ENCODE data around the gene EVL. TPM values are rescaled to one million over a fixed set of nuclear protein-coding genes. Genes with fewer than 3 reads are reported as not detected.
"Not testable (repeated sequence)": the region's sequence is repeated elsewhere in the genome, so short reads cannot be mapped to it uniquely, and the experiment has no call there.

EVL gene
- total RNA-seq, 1 donor from 2014 or later: 21.9 TPM

DNA sequence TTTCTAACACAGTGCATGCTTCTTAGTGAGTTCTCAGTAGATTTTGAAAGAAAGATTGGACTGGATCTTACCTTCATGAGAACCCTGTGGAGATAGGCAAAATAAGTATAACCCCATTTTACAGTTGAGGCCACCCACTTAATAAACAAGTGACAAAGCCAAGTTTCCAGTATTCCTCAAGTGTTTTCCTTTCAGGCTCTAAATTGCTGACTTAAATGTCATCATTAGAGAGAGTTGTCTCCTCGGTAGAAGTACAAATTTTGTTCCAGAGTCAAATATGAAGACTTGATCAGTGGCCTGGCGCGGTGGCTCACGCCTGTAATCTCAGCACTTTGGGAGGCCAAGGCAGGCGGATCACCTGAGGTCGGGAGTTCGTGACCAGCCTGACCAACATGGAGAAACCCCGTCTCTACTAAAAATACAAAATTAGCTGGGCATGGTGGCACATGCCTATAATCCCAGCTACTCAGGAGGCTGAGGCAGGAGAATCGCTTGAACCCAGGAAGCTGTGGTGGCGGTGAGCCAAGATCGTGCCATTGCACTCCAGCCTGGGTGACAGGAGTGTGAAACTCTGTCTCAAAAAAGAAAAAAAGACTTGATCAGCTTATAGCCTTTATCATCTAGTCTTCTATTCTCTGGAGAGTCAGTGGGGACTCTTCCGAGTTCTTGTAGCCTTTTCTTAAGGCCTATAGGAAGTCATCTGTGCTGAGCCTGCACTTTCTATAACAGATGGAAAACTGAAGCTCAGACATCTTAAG, 708 bp upstream of the EVL start:
- not testable (repeated sequence) for H3K9me3 ChIP-seq (ENCODE audit: control insufficient read depth in 3 of 3, low read length in 3 of 3); H3K4me3 ChIP-seq (ENCODE audit: low read length in 3 of 3); H3K27me3 ChIP-seq (ENCODE audit: control insufficient read depth in 3 of 3, insufficient read depth in 3 of 3, low read length in 3 of 3); H3K4me1 ChIP-seq (ENCODE audit: control insufficient read depth in 3 of 3, insufficient read depth in 3 of 3, low read length in 3 of 3); H3K36me3 ChIP-seq (ENCODE audit: control insufficient read depth in 3 of 3, insufficient read depth in 3 of 3, low read length in 3 of 3); H3K9ac ChIP-seq (ENCODE audit: low read depth in 1 of 3, low read length in 3 of 3)
- H3K27ac ChIP-seq (ENCODE audit: low read depth, low read length): peak overlapping the region; percentile 32

DNA sequence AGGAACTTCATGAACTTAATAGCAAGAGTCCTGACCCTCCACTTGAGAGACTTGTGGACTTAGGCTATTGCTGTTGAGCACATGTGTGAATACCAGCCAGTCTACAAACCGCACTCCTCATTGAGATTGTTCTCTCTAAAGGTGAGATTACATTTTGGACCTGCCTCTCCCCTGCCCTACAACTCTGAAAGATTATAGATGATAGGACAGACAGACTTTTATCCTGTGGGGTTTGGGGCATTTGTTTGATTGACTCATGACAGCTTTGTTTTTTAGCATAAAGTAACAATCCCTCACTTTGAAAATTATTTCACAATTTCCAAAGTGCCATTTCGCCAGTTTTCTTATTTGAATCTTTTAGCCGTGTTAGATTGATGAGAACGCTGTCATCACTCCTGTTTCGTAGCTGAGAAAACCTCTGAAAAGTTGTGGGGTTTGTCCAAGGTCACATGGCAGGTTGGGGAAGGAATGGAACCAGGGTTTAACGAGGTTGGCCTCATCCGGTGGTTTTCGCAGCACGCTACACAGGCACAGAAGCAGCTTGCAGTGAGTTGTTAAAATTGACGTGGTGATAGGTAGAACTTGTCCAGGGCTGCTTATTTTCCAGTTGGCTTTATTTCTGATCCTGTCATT, 836 bp downstream of the EVL start:
- Histone ChIP-seq H3K9me3 (ENCODE audit: control insufficient read depth in 3 of 3, low read length in 3 of 3) (no peaks in the 10 kb centered on the region), H3K4me1 (ENCODE audit: control insufficient read depth in 3 of 3, insufficient read depth in 3 of 3, low read length in 3 of 3) (peaks cover 3 to 10% (median 9%) of the 10 kb centered on the region in 3 donors), H3K27me3 (ENCODE audit: control insufficient read depth in 3 of 3, insufficient read depth in 3 of 3, low read length in 3 of 3) (no peaks in the 10 kb centered on the region), H3K9ac (ENCODE audit: low read depth in 1 of 3, low read length in 3 of 3) (no peak overlapping the region), H3K27ac (ENCODE audit: low read depth, low read length) (peak overlapping the region; percentile 32), H3K36me3 (ENCODE audit: control insufficient read depth in 3 of 3, insufficient read depth in 3 of 3, low read length in 3 of 3) (no peaks in the 10 kb centered on the region), H3K4me3 (ENCODE audit: low read length in 3 of 3) (no peak overlapping the region)

DNA sequence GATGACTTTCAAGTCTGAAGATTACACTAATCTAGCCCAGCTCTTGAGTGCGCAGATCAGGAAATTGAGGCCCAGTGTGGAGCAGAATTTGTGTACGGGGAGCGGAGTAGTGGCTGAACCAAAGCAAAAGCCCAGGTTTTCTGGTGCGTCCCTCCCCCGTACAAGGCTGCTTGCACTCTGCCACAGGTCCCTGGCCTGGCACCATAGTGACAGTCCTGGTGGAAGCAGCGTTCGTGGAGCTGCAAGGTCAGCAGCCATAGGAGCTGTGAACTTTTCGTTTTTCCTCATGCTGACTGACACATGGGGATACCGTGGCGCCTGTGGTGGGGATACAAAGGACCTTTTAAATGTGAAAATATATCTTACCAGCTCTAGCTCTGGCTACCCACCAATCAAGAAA, 1.7 kb downstream of the EVL start:
- H3K4me1 ChIP-seq (ENCODE audit: control insufficient read depth in 3 of 3, insufficient read depth in 3 of 3, low read length in 3 of 3): peaks cover 3 to 10% (median 9%) of the 10 kb centered on the region in 3 donors
- H3K9ac ChIP-seq (ENCODE audit: low read depth in 1 of 3, low read length in 3 of 3): no peak overlapping the region
- H3K27ac ChIP-seq (ENCODE audit: low read depth, low read length): no peak overlapping the region
- H3K27me3 ChIP-seq (ENCODE audit: control insufficient read depth in 3 of 3, insufficient read depth in 3 of 3, low read length in 3 of 3): no peaks in the 10 kb centered on the region
- H3K36me3 ChIP-seq (ENCODE audit: control insufficient read depth in 3 of 3, insufficient read depth in 3 of 3, low read length in 3 of 3): no peaks in the 10 kb centered on the region
- peak overlapping the region in 1 of 3 donors; percentile 11 for H3K4me3 ChIP-seq (ENCODE audit: low read length in 3 of 3)
- no peaks in the 10 kb centered on the region for H3K9me3 ChIP-seq (ENCODE audit: control insufficient read depth in 3 of 3, low read length in 3 of 3)

DNA sequence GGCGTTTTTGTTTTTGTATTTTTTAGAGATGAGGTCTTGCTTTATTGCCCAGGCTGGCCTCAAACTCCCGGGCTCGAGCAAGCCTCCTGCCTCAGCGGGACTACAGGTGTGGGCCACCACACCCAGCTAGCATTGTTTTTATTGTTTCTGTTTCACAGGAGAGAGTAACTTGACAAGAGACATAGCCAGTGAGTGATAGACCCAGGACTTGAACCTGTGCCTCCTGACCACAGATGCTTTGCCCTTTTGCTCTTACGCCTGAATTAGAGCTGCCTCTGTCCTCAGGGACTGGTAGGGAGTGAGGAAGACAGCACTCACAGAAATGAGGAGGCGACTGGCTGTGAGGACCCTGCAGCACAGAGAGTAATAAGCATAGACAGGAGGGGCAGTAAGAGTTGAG, 2.3 kb downstream of the EVL start:
- H3K9me3 ChIP-seq (ENCODE audit: control insufficient read depth in 3 of 3, low read length in 3 of 3): no peaks in the 10 kb centered on the region
- no peaks in the 10 kb centered on the region for H3K36me3 ChIP-seq (ENCODE audit: control insufficient read depth in 3 of 3, insufficient read depth in 3 of 3, low read length in 3 of 3)
- no peak overlapping the region for H3K9ac ChIP-seq (ENCODE audit: low read depth in 1 of 3, low read length in 3 of 3)
- H3K27me3 ChIP-seq (ENCODE audit: control insufficient read depth in 3 of 3, insufficient read depth in 3 of 3, low read length in 3 of 3): no peaks in the 10 kb centered on the region
- H3K27ac ChIP-seq (ENCODE audit: low read depth, low read length): no peak overlapping the region
- peaks cover 3 to 10% (median 9%) of the 10 kb centered on the region in 3 donors for H3K4me1 ChIP-seq (ENCODE audit: control insufficient read depth in 3 of 3, insufficient read depth in 3 of 3, low read length in 3 of 3)
- no peak overlapping the region for H3K4me3 ChIP-seq (ENCODE audit: low read length in 3 of 3)

DNA sequence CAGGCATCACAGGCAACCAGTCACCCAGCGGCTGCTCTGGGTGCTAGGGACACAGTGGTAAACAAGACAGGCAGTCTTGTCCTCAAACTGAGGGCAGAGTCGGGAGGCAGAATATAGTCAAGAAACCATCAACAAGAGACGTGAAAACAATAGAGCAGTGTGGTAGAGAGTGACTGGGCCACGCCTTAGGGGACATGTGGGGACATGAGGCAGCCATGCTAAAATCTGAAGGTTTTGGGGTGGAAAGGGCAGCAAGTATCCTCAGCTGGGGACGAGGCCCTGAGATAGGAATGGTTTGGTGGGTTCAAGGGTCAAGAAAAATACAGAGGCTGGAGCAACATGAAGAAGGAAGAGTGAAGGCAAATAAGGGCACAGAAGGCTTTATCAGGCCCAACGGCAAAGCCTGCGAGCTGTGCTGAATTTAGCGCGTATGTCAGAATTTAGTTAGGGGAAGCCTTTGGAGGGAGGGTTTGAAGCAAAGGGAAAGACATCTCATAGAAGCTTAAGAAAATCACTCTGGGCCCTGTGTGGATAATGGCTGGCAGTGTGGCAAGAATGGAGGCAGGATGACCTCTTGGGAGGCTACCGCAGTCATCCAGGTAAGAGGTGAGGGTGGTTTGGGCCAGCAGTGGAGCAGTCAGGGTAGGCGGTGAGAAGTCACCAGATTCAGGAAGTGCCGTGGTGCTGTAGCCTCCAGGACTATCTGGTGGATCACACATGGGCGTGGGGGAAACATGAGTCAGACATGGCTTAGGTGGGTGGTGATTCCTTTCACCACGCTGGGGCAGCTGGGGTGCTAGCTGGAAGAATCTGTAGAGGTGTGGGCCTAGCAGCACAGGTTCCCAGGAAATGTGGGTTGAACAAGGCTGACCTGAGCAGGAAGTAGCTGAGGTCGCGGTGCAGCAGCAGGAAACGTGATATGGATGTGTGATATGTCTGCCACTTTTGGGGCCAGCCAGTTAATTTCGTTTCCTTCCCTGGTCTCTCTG, 3.0 kb downstream of the EVL start:
- H3K27me3 ChIP-seq (ENCODE audit: control insufficient read depth in 3 of 3, insufficient read depth in 3 of 3, low read length in 3 of 3): no peaks in the 10 kb centered on the region
- peak overlapping the region; percentile 25 for H3K27ac ChIP-seq (ENCODE audit: low read depth, low read length)
- no peaks in the 10 kb centered on the region for H3K36me3 ChIP-seq (ENCODE audit: control insufficient read depth in 3 of 3, insufficient read depth in 3 of 3, low read length in 3 of 3)
- H3K9ac ChIP-seq (ENCODE audit: low read depth in 1 of 3, low read length in 3 of 3): peak overlapping the region in 1 of 3 donors; percentile 14
- H3K4me1 ChIP-seq (ENCODE audit: control insufficient read depth in 3 of 3, insufficient read depth in 3 of 3, low read length in 3 of 3): peaks cover 3 to 10% (median 9%) of the 10 kb centered on the region in 3 donors
- no peaks in the 10 kb centered on the region for H3K9me3 ChIP-seq (ENCODE audit: control insufficient read depth in 3 of 3, low read length in 3 of 3)
- H3K4me3 ChIP-seq (ENCODE audit: low read length in 3 of 3): no peak overlapping the region

DNA sequence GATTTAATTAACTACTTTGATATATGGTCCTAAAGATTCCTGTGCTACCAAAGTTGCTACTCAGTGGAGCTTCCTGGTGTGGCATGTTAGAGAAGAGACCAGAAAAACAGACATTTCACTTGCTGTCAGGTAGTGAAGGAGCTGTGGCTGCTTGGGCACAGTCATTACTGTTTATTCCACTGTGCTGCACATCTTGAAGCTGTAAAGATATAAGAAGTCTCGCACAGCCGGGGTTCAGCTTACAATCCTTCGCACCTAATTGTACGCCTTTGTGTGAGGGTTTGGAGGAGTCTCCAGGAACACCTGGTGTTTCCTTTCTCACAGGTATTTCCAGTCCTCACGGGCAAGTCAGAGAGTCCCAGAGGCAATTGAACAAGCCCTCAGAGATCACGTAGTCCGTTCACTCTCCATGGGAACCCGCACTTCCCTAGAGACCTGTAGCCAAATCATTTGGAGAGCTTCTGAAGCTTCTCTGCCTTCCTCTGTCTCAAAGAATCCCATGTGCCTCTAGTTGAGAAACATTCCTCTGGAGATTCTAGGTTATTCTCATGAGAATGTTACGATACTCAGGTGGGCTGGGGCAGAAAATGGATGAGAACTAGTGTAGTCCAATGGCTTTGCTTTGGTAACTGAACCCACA, 4.1 kb downstream of the EVL start:
- Histone ChIP-seq H3K9ac (ENCODE audit: low read depth in 1 of 3, low read length in 3 of 3) (no peak overlapping the region), H3K4me3 (ENCODE audit: low read length in 3 of 3) (no peak overlapping the region), H3K27ac (ENCODE audit: low read depth, low read length) (no peak overlapping the region), H3K27me3 (ENCODE audit: control insufficient read depth in 3 of 3, insufficient read depth in 3 of 3, low read length in 3 of 3) (no peaks in the 10 kb centered on the region), H3K9me3 (ENCODE audit: control insufficient read depth in 3 of 3, low read length in 3 of 3) (no peaks in the 10 kb centered on the region), H3K36me3 (ENCODE audit: control insufficient read depth in 3 of 3, insufficient read depth in 3 of 3, low read length in 3 of 3) (no peaks in the 10 kb centered on the region), H3K4me1 (ENCODE audit: control insufficient read depth in 3 of 3, insufficient read depth in 3 of 3, low read length in 3 of 3) (peaks cover 3 to 10% (median 9%) of the 10 kb centered on the region in 3 donors)

DNA sequence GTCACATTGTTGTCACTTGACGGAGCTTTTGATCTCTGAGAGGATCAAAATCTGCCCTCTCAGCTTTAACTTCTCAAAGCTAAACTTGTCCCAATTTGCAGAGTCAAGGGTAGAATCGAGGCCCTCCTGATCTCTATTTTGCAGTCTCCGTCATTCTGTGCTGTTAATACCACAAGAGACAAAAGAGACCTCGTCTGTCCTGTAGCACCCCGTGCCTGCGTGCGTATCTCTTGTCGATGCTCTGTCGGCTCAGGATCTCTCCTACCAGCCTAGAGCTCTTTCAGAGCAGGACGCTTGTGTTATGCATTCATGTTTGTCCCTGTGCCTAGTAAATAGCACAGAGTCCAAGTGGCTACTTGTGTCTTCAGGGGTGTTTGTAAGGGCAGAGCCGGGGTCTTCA, 5.1 kb downstream of the EVL start:
- Histone ChIP-seq H3K27ac (ENCODE audit: low read depth, low read length) (no peak overlapping the region), H3K36me3 (ENCODE audit: control insufficient read depth in 3 of 3, insufficient read depth in 3 of 3, low read length in 3 of 3) (no peaks in the 10 kb centered on the region), H3K4me1 (ENCODE audit: control insufficient read depth in 3 of 3, insufficient read depth in 3 of 3, low read length in 3 of 3) (peaks cover 6 to 18% (median 7%) of the 10 kb centered on the region in 3 donors), H3K9ac (ENCODE audit: low read depth in 1 of 3, low read length in 3 of 3) (no peak overlapping the region), H3K27me3 (ENCODE audit: control insufficient read depth in 3 of 3, insufficient read depth in 3 of 3, low read length in 3 of 3) (no peaks in the 10 kb centered on the region), H3K4me3 (ENCODE audit: low read length in 3 of 3) (no peak overlapping the region), H3K9me3 (ENCODE audit: control insufficient read depth in 3 of 3, low read length in 3 of 3) (no peaks in the 10 kb centered on the region)

DNA sequence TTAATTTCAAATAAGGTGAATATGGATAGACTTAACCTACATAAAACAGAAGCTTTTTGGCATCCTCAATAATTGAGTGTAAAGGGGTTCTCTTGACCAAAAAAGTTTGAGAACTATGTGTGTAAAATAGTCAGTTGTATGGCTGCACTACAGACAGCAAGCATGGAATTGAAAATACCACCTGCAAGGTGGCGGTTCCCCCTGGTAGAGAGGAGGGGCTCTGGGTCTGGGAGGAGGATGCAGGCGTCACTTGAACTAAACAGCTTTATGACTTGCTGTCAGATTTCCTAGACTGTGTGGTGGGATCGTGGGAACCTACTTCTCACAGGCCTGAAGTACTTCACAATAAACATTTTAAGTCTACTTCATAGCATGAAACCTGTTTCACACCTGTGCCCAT, 6.3 kb downstream of the EVL start:
- no peaks in the 10 kb centered on the region for H3K27me3 ChIP-seq (ENCODE audit: control insufficient read depth in 3 of 3, insufficient read depth in 3 of 3, low read length in 3 of 3)
- no peak overlapping the region for H3K27ac ChIP-seq (ENCODE audit: low read depth, low read length)
- peaks cover 12 to 30% (median 14%) of the 10 kb centered on the region in 3 donors for H3K4me1 ChIP-seq (ENCODE audit: control insufficient read depth in 3 of 3, insufficient read depth in 3 of 3, low read length in 3 of 3)
- H3K4me3 ChIP-seq (ENCODE audit: low read length in 3 of 3): no peak overlapping the region
- H3K9ac ChIP-seq (ENCODE audit: low read depth in 1 of 3, low read length in 3 of 3): no peak overlapping the region
- H3K9me3 ChIP-seq (ENCODE audit: control insufficient read depth in 3 of 3, low read length in 3 of 3): no peaks in the 10 kb centered on the region
- no peaks in the 10 kb centered on the region for H3K36me3 ChIP-seq (ENCODE audit: control insufficient read depth in 3 of 3, insufficient read depth in 3 of 3, low read length in 3 of 3)

DNA sequence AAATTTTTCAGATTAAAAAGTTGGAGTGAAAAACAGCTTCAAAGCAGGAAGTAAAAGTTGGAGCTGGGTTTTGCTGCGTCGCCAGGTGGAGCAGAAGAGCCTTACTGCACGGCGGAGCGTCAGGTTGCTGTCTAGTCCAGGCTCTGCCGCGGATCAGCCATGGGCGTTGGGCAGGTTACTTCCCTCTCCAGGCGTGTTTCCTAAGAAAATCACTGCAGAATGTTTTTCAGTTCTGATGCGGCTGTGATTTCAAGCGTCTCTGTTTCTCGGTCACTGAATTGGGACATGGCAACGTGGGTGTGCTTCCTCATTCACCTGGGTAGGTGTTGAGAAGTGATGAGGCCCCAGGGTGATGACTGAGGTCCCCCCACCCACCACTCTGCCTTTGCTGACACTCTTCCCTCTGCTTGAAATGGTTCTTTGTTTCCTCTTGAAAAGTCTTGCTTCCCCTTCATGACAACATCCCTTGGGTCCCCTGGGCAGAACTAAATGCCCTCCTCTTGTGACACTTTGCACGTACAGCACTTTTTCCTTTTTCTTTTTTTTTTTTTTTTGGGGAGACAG, 7.6 kb downstream of the EVL start:
- H3K4me1 ChIP-seq (ENCODE audit: control insufficient read depth in 3 of 3, insufficient read depth in 3 of 3, low read length in 3 of 3): peaks cover 9 to 24% (median 15%) of the 10 kb centered on the region in 3 donors
- H3K36me3 ChIP-seq (ENCODE audit: control insufficient read depth in 3 of 3, insufficient read depth in 3 of 3, low read length in 3 of 3): no peaks in the 10 kb centered on the region
- no peak overlapping the region for H3K4me3 ChIP-seq (ENCODE audit: low read length in 3 of 3)
- no peak overlapping the region for H3K9ac ChIP-seq (ENCODE audit: low read depth in 1 of 3, low read length in 3 of 3)
- no peaks in the 10 kb centered on the region for H3K27me3 ChIP-seq (ENCODE audit: control insufficient read depth in 3 of 3, insufficient read depth in 3 of 3, low read length in 3 of 3)
- no peaks in the 10 kb centered on the region for H3K9me3 ChIP-seq (ENCODE audit: control insufficient read depth in 3 of 3, low read length in 3 of 3)
- H3K27ac ChIP-seq (ENCODE audit: low read depth, low read length): no peak overlapping the region

Measured in skeletal muscle tissue (tissue), 4 donors.